ENCODE results near the gene ELF1.
A peak's percentile ranks its signal among the peaks of the same experiment; 100 is the strongest.
"Not testable (repeated sequence)": the region's sequence is repeated elsewhere in the genome, so short reads cannot be mapped to it uniquely, and the experiment has no call there.

ELF1 gene

DNA sequence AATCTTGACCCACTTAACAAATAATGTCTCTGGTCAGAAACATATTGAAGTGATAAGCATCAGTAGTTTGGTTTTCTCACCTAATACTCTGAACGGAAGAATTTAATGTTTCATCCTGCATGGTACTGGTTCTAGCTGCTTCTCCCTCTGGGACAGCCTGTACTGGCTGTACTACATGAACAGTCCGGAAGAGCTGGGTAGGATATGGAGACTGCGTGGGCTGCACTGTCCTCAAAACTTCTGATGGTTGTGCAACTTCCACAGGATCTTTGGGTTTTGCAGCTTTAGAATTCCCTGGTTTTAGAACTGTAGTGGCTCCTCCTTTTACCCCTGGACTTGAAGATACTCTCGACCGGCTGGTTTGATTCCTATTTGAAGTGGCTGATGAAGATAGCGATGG, 78.3 kb downstream of the ELF1 start:
- DNase-seq (ENCODE audit: low spot score), result no peak

- peak; percentile 82 for DNase-seq (ENCODE audit: low spot score)
Observed at GRCh38 chr13:40933508-40934204, 85.5 kb downstream of the ELF1 start.

- DNase-seq (ENCODE audit: low spot score), result no peak
Observed at GRCh38 chr13:40932252-40932651, 86.9 kb downstream of the ELF1 start.

DNA sequence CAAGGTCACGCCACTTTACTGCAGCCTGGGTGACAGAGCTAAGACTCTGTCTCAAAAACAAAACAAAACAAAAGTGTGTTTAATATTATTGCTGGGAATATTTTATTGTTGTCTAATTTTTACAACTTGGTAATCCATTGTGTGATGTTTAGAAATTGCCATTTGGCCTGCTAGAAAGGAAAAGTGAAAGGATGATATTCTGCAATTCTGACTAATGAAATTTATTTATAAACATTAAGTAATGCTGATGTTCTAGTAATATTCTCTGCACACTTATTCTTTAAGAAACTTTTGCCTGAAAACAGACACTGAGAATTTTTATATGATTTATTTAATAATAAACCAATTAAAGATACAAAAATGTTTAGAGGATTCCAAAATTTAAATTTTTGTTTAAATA, 87.4 kb downstream of the ELF1 start:
- no peak for DNase-seq (ENCODE audit: low spot score)

- DNase-seq (ENCODE audit: low spot score), result not testable (repeated sequence)
Observed at GRCh38 chr13:40929883-40930282, 89.2 kb downstream of the ELF1 start.

DNA sequence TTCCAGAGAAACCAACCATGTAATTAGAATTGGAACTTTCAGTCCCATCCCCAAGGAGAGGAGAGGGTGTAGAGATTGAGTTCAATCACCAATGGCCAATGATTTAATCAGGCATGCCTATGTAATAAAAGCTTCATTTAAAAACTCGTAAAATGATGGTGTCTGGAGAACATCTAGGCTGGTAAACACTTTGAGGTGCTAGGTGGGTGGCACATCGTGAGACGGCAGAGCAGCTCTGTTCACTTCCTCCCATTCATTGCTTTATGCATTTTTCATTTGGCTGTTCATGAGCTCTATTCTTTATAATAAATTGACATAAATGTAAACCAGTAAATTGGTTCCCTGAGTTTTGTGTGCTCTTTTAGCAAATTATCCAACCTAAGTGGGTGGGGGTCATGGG, 90.1 kb downstream of the ELF1 start:
- no peak for DNase-seq (ENCODE audit: low spot score)

DNA sequence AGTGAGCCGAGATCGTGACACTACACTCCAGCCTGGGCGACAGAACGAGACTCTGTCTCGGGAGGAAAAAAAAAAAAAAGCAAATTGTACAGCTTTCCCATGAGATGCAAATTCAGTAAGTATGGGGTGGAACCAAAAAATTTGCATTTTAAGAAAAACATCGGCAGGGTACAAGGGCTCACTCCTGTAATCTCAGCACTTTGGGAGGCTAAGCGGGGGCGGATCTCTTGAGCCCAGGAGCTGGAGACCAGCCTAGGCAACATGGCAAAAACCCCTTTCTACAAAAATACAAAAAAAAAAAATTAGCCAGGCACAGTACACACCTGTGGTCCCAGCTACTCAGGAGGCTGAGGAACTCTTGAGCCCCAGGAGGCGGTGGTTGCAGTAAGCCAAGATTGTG, 91.2 kb downstream of the ELF1 start:
- no peak for DNase-seq (ENCODE audit: low spot score)

GRCh38 chr13:40923867-40924266, 95.2 kb downstream of the ELF1 start:
- DNase-seq (ENCODE audit: low spot score), result no peak

GRCh38 chr13:40922437-40923040, 96.6 kb downstream of the ELF1 start:
- peak; percentile 21 for DNase-seq (ENCODE audit: low spot score)

GRCh38 chr13:40920826-40921225, 98.3 kb downstream of the ELF1 start:
- DNase-seq (ENCODE audit: low spot score), result peak; percentile 21

GRCh38 chr13:40919901-40920300, 99.2 kb downstream of the ELF1 start:
- DNase-seq (ENCODE audit: low spot score), result not testable (repeated sequence)

DNA sequence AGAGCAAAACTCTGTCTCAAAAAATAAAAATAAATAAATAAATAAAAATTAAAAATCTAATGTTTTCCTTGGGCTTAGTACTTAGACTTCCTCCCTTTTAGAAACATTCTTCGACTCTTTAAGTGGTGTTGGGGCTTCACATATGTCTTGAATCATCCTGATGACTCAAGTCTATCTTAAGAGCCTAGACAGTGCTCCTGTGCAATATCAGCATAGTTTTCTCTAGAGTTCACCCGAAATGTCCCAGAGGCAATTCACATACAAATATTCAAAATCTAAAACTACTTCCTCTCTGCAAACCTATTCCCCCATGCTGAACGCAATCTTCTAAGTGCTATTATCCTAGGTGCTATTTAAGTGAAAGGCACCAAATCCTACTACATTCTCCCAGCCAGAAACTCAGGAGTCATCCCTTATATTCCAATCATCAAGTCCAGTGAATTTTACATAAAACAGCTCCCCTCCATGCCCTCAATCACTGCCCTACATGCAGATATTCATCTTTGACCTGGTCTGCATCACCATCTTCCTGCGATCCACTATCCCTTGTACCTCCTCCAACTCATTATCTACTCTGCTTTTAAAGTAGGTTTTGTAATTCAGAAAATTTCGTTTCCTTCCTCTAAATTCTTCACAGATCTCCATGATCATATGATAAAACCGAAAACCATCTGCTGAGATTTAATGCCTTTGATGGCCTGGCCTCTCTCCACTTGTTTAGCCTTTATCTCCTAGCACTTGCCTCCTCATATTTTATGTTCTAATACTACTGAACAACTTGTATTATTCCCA, 102.7 kb downstream of the ELF1 start:
- no peak for DNase-seq (ENCODE audit: low spot score)

- not testable (repeated sequence) for DNase-seq (ENCODE audit: low spot score)
Observed at GRCh38 chr13:40914863-40915262, 104.3 kb downstream of the ELF1 start.

- DNase-seq (ENCODE audit: low spot score), result no peak
Observed at GRCh38 chr13:40911341-40911740, 107.8 kb downstream of the ELF1 start.

GRCh38 chr13:40910324-40911050, 108.6 kb downstream of the ELF1 start:
- no peak for DNase-seq (ENCODE audit: low spot score)

DNA sequence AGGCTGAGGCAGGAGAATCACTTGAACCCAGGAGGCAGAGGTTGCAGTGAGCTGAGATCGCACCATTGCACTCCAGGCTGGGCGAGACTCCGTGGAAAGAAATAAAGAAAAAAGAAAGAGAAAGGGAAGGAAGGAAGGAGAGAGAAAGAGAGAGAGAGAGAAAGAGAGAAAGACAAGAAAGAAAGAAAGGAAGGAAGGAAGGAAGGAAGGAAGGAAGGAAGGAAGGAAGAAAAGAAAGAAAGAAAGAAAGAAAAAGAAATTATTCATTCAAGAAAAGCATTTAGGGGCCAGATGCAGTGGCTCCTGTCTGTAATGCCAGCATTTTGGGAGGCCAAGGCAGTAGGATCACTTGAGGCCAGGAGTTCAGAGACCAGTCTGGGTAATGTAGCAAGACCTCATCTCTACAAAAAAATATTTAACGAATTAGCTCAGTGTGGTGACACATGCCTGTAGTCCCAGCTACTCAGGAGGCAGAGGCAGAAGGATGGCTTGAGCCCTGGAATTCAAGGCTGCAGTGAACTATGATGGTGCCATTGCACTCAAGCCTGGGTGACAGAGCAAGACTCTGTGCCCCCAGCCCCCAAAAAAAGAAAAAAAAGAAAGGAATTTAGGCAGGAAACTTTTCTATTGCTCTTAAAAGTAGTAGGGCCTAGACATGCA, 109.4 kb downstream of the ELF1 start:
- not testable (repeated sequence) for DNase-seq (ENCODE audit: low spot score)

DNA sequence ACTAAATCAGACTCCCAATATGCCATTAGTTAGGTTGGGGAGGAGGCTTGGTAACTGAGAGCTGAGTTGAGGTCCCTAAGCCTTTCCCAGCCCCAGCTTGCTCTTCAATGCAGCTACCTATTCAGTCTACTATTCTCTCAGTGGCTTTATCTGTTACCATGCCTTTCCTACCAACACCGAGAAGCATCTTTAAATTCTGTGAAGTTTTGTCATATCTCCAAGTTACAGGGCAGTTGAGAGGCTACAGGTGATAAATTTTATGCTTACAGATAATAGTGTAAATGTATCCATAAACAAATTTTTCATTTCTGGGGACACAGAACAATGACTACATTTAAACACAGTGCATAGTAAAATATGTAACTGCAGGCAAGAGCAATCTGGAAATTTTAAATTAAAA, 110.6 kb downstream of the ELF1 start:
- no peak for DNase-seq (ENCODE audit: low spot score)

- not testable (repeated sequence) for DNase-seq (ENCODE audit: low spot score)
Observed at GRCh38 chr13:40901032-40901431, 118.1 kb downstream of the ELF1 start.

DNA sequence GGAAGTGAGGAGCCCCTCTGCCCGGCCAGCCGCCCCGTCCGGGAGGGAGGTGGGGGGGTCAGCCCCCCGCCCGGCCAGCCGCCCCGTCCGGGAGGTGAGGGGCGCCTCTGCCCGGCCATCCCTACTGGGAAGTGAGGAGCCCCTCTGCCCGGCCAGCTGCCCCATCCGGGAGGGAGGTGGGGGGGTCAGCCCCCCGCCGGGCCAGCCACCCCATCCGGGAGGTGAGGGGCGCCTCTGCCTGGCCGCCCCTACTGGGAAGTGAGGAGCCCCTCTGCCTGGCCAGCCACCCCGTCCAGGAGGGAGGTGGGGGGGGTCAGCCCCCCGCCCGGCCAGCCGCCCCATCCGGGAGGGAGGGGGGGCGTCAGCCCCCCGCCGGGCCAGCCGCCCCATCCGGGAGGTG, 118.5 kb downstream of the ELF1 start:
- DNase-seq (ENCODE audit: low spot score), result not testable (repeated sequence)

DNA sequence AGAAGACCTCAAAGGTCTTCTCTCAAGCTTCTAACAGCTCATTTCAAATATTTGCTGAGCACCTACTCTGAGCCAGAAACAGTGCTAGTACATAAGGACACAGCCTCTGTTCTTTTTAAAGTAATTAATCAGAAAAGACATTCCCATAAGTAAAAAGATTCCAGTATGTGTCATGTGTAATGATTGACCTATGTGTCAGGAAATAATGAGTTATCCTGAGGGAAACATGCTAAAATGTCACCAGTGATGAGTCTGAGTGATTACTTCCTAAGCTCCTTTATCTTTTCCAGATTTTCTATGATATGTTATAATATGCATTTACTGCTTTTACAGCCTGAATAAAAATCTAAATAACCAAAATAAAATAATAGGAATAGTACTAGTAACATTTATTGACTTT, 122.1 kb downstream of the ELF1 start:
- DNase-seq (ENCODE audit: low spot score), result no peak

DNA sequence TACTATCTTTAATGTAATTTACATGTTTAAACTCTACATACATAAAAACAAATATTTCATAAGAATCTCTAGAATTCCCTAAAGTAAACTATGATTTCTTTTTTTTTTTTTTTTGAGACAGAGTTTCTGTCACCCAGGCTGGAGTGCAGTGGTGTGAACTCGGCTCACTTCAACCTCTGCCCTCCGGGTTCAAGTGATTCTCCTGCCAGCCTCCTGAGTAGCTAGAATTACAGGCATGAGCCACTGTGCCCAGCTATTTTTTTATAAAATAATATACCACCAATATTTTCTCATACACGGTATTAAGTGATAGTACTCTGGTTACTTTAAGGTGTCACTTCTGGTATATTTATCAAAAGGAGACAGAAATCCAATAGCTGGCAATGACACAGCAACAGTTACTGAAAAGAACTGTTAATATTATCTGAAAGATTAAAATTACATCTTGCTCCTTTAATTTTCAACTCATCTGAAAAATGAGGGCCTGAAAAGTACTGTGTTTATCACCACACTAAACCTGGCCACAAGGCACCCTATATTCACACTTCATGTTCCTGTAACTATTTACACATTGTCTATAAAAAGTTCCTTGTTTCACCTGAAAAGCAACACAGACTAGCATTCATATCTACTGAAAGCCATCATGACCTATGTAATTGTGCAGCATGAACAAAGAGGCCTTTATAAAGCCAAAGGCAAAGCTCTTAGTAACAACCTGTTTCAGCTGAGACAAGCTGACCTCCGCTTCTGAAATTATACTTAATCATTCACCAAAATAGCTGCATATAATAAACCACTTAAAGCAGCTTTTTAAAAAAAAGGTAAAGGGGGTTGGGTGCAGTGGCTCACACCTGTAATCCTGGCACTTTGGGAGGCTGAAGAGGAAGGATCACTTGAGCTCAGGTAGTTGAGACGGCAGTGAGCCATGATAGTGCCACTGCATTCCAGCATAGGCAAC, 123.6 kb downstream of the ELF1 start:
- no peak for DNase-seq (ENCODE audit: low spot score)
